ENCODE data around the gene KCP. TPM values are rescaled to one million over a fixed set of nuclear protein-coding genes. Genes with fewer than 3 reads are reported as not detected.

The KCP gene
- total and polyA plus RNA-seq, 2 of the 13 experiments (the other 11 are each of a cell fraction or from before 2014, with no cell fraction given) = 0.37 to 1.0 TPM

DNA sequence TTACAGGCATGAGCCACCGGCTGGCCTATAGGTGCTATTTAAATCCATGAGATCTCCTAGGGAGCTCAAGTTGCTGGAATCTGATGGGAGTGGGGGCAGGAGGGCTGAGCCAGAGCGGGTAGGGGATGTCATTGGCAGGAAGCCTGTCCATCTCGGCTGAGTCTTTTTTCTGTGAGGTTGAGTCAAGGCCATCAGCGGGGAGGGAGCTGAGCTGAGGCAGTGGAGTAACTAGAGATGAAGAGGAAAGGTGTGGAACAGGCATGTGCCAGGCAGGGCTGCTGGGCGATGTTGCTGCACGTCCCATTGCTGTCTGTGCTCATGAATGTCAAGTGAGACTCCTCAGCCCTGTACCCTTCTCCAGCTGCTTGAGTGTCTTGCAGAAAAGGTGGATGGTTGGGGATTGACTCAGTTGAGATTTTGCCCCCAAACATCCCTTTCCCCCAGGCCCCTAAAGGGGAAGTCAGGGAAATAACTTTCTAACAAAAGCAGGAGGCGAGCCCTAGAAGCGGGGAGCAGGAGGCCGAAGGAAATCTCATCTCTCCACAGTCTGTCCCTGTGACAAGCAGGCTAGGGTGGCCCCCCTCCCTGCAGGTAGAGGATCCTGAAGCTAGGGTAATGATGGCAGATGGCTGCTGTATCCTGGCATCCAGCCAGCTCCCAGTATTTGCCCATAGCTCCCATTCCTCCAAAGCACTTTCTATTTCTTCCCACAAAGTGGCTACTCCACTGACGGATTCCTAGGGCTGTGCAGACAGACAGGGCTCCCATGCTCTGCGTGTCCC, 42.5 kb downstream of the KCP start:
- intact Hi-C loops (cut with micrococcal nuclease; ENCODE audit: unreplicated experiment) = loop anchor here (10.0 kb wide), 1 partner anchor 83 kb away; no protein-coding TSS in a partner anchor
- in situ Hi-C loops (cut with HindIII; ENCODE audit: extremely low pct_ligation_motif_present, low pct_unique_long_range_greater_than_20kb) = no loop called here
- peak; percentile 1; the same call in 2 of the 3 replicates for ATAC-seq
- Histone ChIP-seq H3K9ac (ENCODE audit: insufficient read depth, low read depth, low read length) (peak overlapping the region; percentile 40; the same call in 1 of the 2 replicates), H3K4me3 (replicated peaks in 1 of 3; ENCODE audit: insufficient read depth in 1 of 3, low read depth in 2 of 3, low read length in 3 of 3) (peak overlapping the region in 1 of 3 experiments; percentile 73; a peak in 2 of 6 replicates), H3K4me2 (ENCODE audit: low read depth, low read length) (peak overlapping the region; percentile 83), H3K27me3 (ENCODE audit: control insufficient read depth in 1 of 2, insufficient read depth in 2 of 2, low read length in 2 of 2) (peaks cover 2 to 12% of the 10 kb centered on the region in 2 experiments; a peak in 3 of 5 replicates), H3K36me3 (replicated peaks in 1 of 2; ENCODE audit: control insufficient read depth in 1 of 2, insufficient read depth in 2 of 2, low read length in 2 of 2) (peaks cover 0 to 5% of the 10 kb centered on the region in 2 experiments; a peak in 2 of 5 replicates), H3K27ac (ENCODE audit: extremely low read length, insufficient read depth, low read length) (no peak overlapping the region), H3K9me3 (ENCODE audit: low read length) (no peaks in the 10 kb centered on the region), H2AFZ (ENCODE audit: low read length) (no peak overlapping the region), H3K79me2 (ENCODE audit: insufficient read depth, low read length) (peaks cover 8% of the 10 kb centered on the region), H4K20me1 (ENCODE audit: insufficient read depth, low read length) (no peaks in the 10 kb centered on the region; the same call in 1 of the 2 replicates), H3K4me1 (ENCODE audit: insufficient read depth, low read length) (peaks cover 36% of the 10 kb centered on the region)
- ChIA-PET POLR2A (no interaction called here), CTCF (ENCODE audit: low intra/inter-chr PET ratio, low total read pairs) (no interaction called here)
- TF ChIP-seq HNRNPL (IDR thresholded peaks at IDR 0.05; ENCODE audit: low read depth, low read length) (no peak), SKI (IDR thresholded peaks at IDR 0.05; ENCODE audit: partially characterized antibody) (no peak), MZF1 (CRISPR knock-in tag; IDR thresholded peaks at IDR 0.05; ENCODE audit: borderline replicate concordance) (no peak), ZSCAN9 (CRISPR knock-in tag; IDR thresholded peaks at IDR 0.05; ENCODE audit: borderline replicate concordance) (no peak), ZNF20 (CRISPR knock-in tag; IDR thresholded peaks at IDR 0.05) (no peak), SP2 (CRISPR knock-in tag; IDR thresholded peaks at IDR 0.05) (no peak), PHF5A (CRISPR knock-in tag; IDR thresholded peaks at IDR 0.05; ENCODE audit: low read depth, unreplicated experiment) (no peak), ZNF383 (CRISPR knock-in tag; IDR thresholded peaks at IDR 0.05; ENCODE audit: borderline replicate concordance) (no peak)
- TF ChIP-seq, protein P1, sequence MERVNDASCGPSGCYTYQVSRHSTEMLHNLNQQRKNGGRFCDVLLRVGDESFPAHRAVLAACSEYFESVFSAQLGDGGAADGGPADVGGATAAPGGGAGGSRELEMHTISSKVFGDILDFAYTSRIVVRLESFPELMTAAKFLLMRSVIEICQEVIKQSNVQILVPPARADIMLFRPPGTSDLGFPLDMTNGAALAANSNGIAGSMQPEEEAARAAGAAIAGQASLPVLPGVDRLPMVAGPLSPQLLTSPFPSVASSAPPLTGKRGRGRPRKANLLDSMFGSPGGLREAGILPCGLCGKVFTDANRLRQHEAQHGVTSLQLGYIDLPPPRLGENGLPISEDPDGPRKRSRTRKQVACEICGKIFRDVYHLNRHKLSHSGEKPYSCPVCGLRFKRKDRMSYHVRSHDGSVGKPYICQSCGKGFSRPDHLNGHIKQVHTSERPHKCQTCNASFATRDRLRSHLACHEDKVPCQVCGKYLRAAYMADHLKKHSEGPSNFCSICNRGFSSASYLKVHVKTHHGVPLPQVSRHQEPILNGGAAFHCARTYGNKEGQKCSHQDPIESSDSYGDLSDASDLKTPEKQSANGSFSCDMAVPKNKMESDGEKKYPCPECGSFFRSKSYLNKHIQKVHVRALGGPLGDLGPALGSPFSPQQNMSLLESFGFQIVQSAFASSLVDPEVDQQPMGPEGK (CRISPR knock-in tag; IDR thresholded peaks at IDR 0.05) = 0 out of 2 replicates have a peak, but pooled peaks have one; percentile 18
- TF ChIP-seq, protein P2, sequence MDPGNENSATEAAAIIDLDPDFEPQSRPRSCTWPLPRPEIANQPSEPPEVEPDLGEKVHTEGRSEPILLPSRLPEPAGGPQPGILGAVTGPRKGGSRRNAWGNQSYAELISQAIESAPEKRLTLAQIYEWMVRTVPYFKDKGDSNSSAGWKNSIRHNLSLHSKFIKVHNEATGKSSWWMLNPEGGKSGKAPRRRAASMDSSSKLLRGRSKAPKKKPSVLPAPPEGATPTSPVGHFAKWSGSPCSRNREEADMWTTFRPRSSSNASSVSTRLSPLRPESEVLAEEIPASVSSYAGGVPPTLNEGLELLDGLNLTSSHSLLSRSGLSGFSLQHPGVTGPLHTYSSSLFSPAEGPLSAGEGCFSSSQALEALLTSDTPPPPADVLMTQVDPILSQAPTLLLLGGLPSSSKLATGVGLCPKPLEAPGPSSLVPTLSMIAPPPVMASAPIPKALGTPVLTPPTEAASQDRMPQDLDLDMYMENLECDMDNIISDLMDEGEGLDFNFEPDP (CRISPR knock-in tag; conservative IDR thresholded peaks at IDR 0.05) = 0 out of 2 replicates have a peak, but pooled peaks have one; percentile 88
- no peak for DNase-seq (ENCODE audit: low spot score)
- no TSS peak for BruUV-seq (replicated peaks)
- WGBS (ENCODE audit: low lambda C conversion rate) = 65% methylated on average over 11 of the region's 11 CpGs
- no peak for FAIRE-seq
